Skeletal muscle tissue (tissue), 4 donors: Measurements from ENCODE around the gene AZGP1. TPM values are rescaled to one million over a fixed set of nuclear protein-coding genes. Genes with fewer than 3 reads are reported as not detected.
"Not testable (repeated sequence)": the region's sequence is repeated elsewhere in the genome, so short reads cannot be mapped to it uniquely, and the experiment has no call there.

Experiments
- H3K27ac ChIP-seq: one replicate; pipeline ENCODE4 v1.7.0; 2013; ENCODE audit warnings: mild to moderate bottlenecking, low read depth, low read length, inconsistent platforms
- H3K27me3 ChIP-seq, 3 donors: one replicate each; pipeline ENCODE4 v1.7.0; 2013; ENCODE audit warnings: low read length in 3 of 3; ENCODE audit not compliant: control insufficient read depth in 3 of 3, insufficient read depth in 3 of 3
- H3K36me3 ChIP-seq, 3 donors: one replicate each; pipeline ENCODE4 v1.7.0; 2013; ENCODE audit warnings: low read length in 3 of 3; ENCODE audit not compliant: control insufficient read depth in 3 of 3, insufficient read depth in 3 of 3
- H3K4me1 ChIP-seq, 3 donors: one replicate each; pipeline ENCODE4 v1.7.0; 2013; ENCODE audit warnings: low read length in 3 of 3, mild to moderate bottlenecking in 3 of 3; ENCODE audit not compliant: control insufficient read depth in 3 of 3, insufficient read depth in 3 of 3
- H3K4me3 ChIP-seq, 3 donors: one replicate each; pipeline ENCODE4 v1.7.0; 2013; ENCODE audit warnings: low read length in 3 of 3
- H3K9ac ChIP-seq, 3 donors: one replicate each; pipeline ENCODE4 v1.7.0; 2013; ENCODE audit warnings: low read length in 3 of 3, mild to moderate bottlenecking in 3 of 3, moderate library complexity in 2 of 3, low read depth in 1 of 3
- H3K9me3 ChIP-seq, 3 donors: one replicate each; pipeline ENCODE4 v1.7.0; 2013; ENCODE audit warnings: low read length in 3 of 3; ENCODE audit not compliant: control insufficient read depth in 3 of 3
- total RNA-seq: library from RNA; depleted of rRNA; stranded (reverse); fragments of >200 nt; gene quantifications from one replicate; pipeline ENCODE4 v1.2.3, GENCODE V29; 2014
- donor health status: Osteomylitis.

The AZGP1 gene
- total RNA-seq, 1 donor from 2014 or later = 9.4 TPM

GRCh38 chr7:99958564-99959227 lies 17.1 kb downstream of the AZGP1 start:
- Histone ChIP-seq H3K27ac (no peak overlapping the region), H3K9me3 (no peaks in the 10 kb centered on the region), H3K36me3 (no peaks in the 10 kb centered on the region), H3K27me3 (peaks cover 26 to 45% (median 39%) of the 10 kb centered on the region in 3 donors), H3K9ac (no peak overlapping the region), H3K4me1 (no peaks in the 10 kb centered on the region), H3K4me3 (no peak overlapping the region)

- no peak overlapping the region for H3K4me3 ChIP-seq
- peaks cover 14 to 15% (median 15%) of the 10 kb centered on the region in 3 donors for H3K27me3 ChIP-seq
- no peaks in the 10 kb centered on the region for H3K4me1 ChIP-seq
- H3K9ac ChIP-seq = no peak overlapping the region
- H3K36me3 ChIP-seq = no peaks in the 10 kb centered on the region
- no peak overlapping the region for H3K27ac ChIP-seq
- H3K9me3 ChIP-seq = no peaks in the 10 kb centered on the region
Observed at GRCh38 chr7:99955247-99955646, 20.6 kb downstream of the AZGP1 start.

GRCh38 chr7:99954643-99955042 lies 21.2 kb downstream of the AZGP1 start:
- not testable (repeated sequence) for H3K9ac ChIP-seq, H3K36me3 ChIP-seq, H3K27ac ChIP-seq, H3K4me3 ChIP-seq, H3K4me1 ChIP-seq, H3K9me3 ChIP-seq
- peaks cover 9 to 13% (median 12%) of the 10 kb centered on the region in 3 donors for H3K27me3 ChIP-seq

- Histone ChIP-seq H3K27ac (no peak overlapping the region), H3K27me3 (peaks cover 4 to 7% (median 5%) of the 10 kb centered on the region in 3 donors), H3K4me3 (no peak overlapping the region), H3K4me1 (no peaks in the 10 kb centered on the region), H3K9ac (no peak overlapping the region), H3K9me3 (no peaks in the 10 kb centered on the region), H3K36me3 (no peaks in the 10 kb centered on the region)
Observed at GRCh38 chr7:99953649-99954048, 22.2 kb downstream of the AZGP1 start.

- not testable (repeated sequence) for H3K9me3 ChIP-seq
Observed at GRCh38 chr7:99952649-99953048, 23.2 kb downstream of the AZGP1 start.

GRCh38 chr7:99950819-99951218 lies 25.0 kb downstream of the AZGP1 start:
- not testable (repeated sequence) for H3K9ac ChIP-seq, H3K27ac ChIP-seq, H3K9me3 ChIP-seq, H3K4me3 ChIP-seq, H3K27me3 ChIP-seq, H3K4me1 ChIP-seq, H3K36me3 ChIP-seq

More at GRCh38 chr7:99952649-99953048, 23.2 kb downstream of the AZGP1 start:
- not testable (repeated sequence) for H3K27me3 ChIP-seq, H3K27ac ChIP-seq, H3K4me3 ChIP-seq, H3K36me3 ChIP-seq, H3K4me1 ChIP-seq, H3K9ac ChIP-seq

- Histone ChIP-seq H3K9ac (no peak overlapping the region), H3K36me3 (no peaks in the 10 kb centered on the region), H3K27ac (no peak overlapping the region), H3K9me3 (no peaks in the 10 kb centered on the region), H3K27me3 (peaks cover 0 to 6% (median 0%) of the 10 kb centered on the region in 3 donors), H3K4me1 (no peaks in the 10 kb centered on the region), H3K4me3 (no peak overlapping the region)
Observed at GRCh38 chr7:99949645-99950228, 26.1 kb downstream of the AZGP1 start.

GRCh38 chr7:99947608-99948007 lies 28.2 kb downstream of the AZGP1 start:
- Histone ChIP-seq H3K36me3 (no peaks in the 10 kb centered on the region), H3K4me3 (no peak overlapping the region), H3K9ac (no peak overlapping the region), H3K27me3 (peaks cover 0 to 9% (median 4%) of the 10 kb centered on the region in 3 donors), H3K27ac (no peak overlapping the region), H3K4me1 (no peaks in the 10 kb centered on the region), H3K9me3 (no peaks in the 10 kb centered on the region)

- no peak overlapping the region for H3K27ac ChIP-seq
- no peaks in the 10 kb centered on the region for H3K36me3 ChIP-seq
- H3K4me1 ChIP-seq = no peaks in the 10 kb centered on the region
- no peaks in the 10 kb centered on the region for H3K9me3 ChIP-seq
- no peak overlapping the region for H3K9ac ChIP-seq
- no peak overlapping the region for H3K4me3 ChIP-seq
- peaks cover 0 to 9% (median 4%) of the 10 kb centered on the region in 3 donors for H3K27me3 ChIP-seq
Observed at GRCh38 chr7:99944497-99945070, 31.2 kb downstream of the AZGP1 start.
